Keratinocyte (primary cell): Measurements from ENCODE around the gene PFKM. TPM values are rescaled to one million over a fixed set of nuclear protein-coding genes. Genes with fewer than 3 reads are reported as not detected.

Experiments used
- DNase-seq: peaks from one replicate; pipeline ENCODE4 v3.0.0-alpha.2; 2011; ENCODE audit warnings: low read depth, missing footprints, low spot score
- FAIRE-seq: peaks from 2 replicates; lab custom pipeline; 2011; peaks lifted over from hg19 to GRCh38; lab: Jason Lieb, UNC
- H2AFZ ChIP-seq: 2 replicates; pipeline ENCODE4 v1.6.0; 2012; ENCODE audit warnings: low read length, control low read depth, inconsistent platforms; ENCODE audit not compliant: control insufficient read depth
- H3K27ac ChIP-seq: 2 replicates; pipeline ENCODE4 v1.5.1; 2011; ENCODE audit warnings: low read length; ENCODE audit not compliant: control insufficient read depth, insufficient read depth
- H3K27me3 ChIP-seq: 3 replicates; pipeline ENCODE4 v1.6.0; 2011; ENCODE audit warnings: low read length; ENCODE audit not compliant: control insufficient read depth, insufficient read depth; ENCODE audit errors: extremely low read depth
- H3K36me3 ChIP-seq, 2 experiments: 2 replicates in 1 of 2; 3 replicates in 1 of 2; pipeline ENCODE4 v1.5.1; 2011; ENCODE audit warnings: low read length in 2 of 2, mild to moderate bottlenecking in 1 of 2; ENCODE audit not compliant: control insufficient read depth in 2 of 2, insufficient read depth in 2 of 2; ENCODE audit errors: extremely low read depth in 1 of 2
- H3K4me1 ChIP-seq: 3 replicates; pipeline ENCODE4 v1.5.1; 2011; ENCODE audit warnings: low read length; ENCODE audit not compliant: control insufficient read depth, insufficient read depth; ENCODE audit errors: extremely low read depth
- H3K4me2 ChIP-seq: 3 replicates; pipeline ENCODE4 v1.6.0; 2011; ENCODE audit warnings: low read depth, low read length; ENCODE audit not compliant: control insufficient read depth, insufficient read depth; ENCODE audit errors: extremely low read depth
- H3K4me3 ChIP-seq, 3 experiments: fragments of 200-600 bp in 1 of 3; sonication (generic) in 1 of 3; 2 replicates in 2 of 3; 3 replicates in 1 of 3; pipeline ENCODE4 v1.5.1; 2011 to 2016; ENCODE audit warnings: low read length in 3 of 3, mild to moderate bottlenecking in 3 of 3, control low read depth in 2 of 3, inconsistent platforms in 1 of 3, low read depth in 1 of 3, mixed read lengths in 1 of 3, mixed run types in 1 of 3, moderate library complexity in 1 of 3; ENCODE audit not compliant: control insufficient read depth in 2 of 3, insufficient read depth in 2 of 3; ENCODE audit errors: extremely low read depth in 1 of 3
- H3K79me2 ChIP-seq: 2 replicates; pipeline ENCODE4 v1.6.0; 2012; ENCODE audit warnings: low read length; ENCODE audit not compliant: control insufficient read depth, insufficient read depth
- H3K9ac ChIP-seq: 3 replicates; pipeline ENCODE4 v1.6.0; 2011; ENCODE audit warnings: low read length; ENCODE audit not compliant: control insufficient read depth, insufficient read depth; ENCODE audit errors: extremely low read depth
- H3K9me1 ChIP-seq: 3 replicates; pipeline ENCODE4 v1.6.0; 2011; ENCODE audit warnings: low read length; ENCODE audit not compliant: control insufficient read depth, insufficient read depth; ENCODE audit errors: extremely low read depth
- H3K9me3 ChIP-seq: 2 replicates; pipeline ENCODE4 v1.5.1; 2012; ENCODE audit warnings: low read depth, low read length; ENCODE audit not compliant: control insufficient read depth
- H4K20me1 ChIP-seq: 3 replicates; pipeline ENCODE4 v1.6.0; 2011; ENCODE audit warnings: low read length; ENCODE audit not compliant: control insufficient read depth, insufficient read depth; ENCODE audit errors: extremely low read depth
- CTCF ChIP-seq, 3 experiments: IDR thresholded peaks in 1 of 3; conservative IDR thresholded peaks in 1 of 3; optimal IDR thresholded peaks in 1 of 3; 2 replicates in 2 of 3; 3 replicates in 1 of 3; pipeline versions ENCODE3 to v1.5.1; 2011; ENCODE audit warnings: low read length in 3 of 3, mild to moderate bottlenecking in 3 of 3, moderate library complexity in 2 of 3, control low read depth in 1 of 3, inconsistent platforms in 1 of 3; ENCODE audit not compliant: insufficient read depth in 2 of 3; ENCODE audit errors: extremely low read depth in 1 of 3
- EZH2 ChIP-seq: IDR thresholded peaks from one replicate; pipeline ENCODE4 v1.6.1; 2012; ENCODE audit warnings: inconsistent platforms, mild to moderate bottlenecking, low read length, moderate library complexity
- dilution Hi-C: fragments of 300-500 bp; cut with MboI; formaldehyde crosslinking; loops from one replicate; pipeline ENCODE4 v1.7.0; 2020; ENCODE audit warnings: low sequenced_read_pairs; ENCODE audit not compliant: extremely low pct_ligation_motif_present
- polyA plus RNA-seq, 5 experiments: library from polyadenylated mRNA; depleted of rRNA in 3 of 5; stranded (reverse) in 3 of 5; stranded (forward) in 1 of 5; unstranded in 1 of 5; fragments of >200 nt; gene quantifications; 1 replicate in 1 of 5; 2 replicates in 3 of 5; 3 replicates in 1 of 5; pipeline versions ENCODE4 v1.2.1 to v1.2.3, GENCODE V29; 2011 to 2012; ENCODE audit warnings: missing spikeins in 2 of 5, low read depth in 1 of 5, low replicate concordance in 1 of 5

The PFKM gene
- polyA plus RNA-seq, 1 donor (not counting 4 experiments of a cell fraction or from before 2014, with no cell fraction given): 67.9 TPM

- no peak for DNase-seq
- Histone ChIP-seq H3K9ac (no peak overlapping the region), H3K9me3 (no peaks in the 10 kb centered on the region), H3K79me2 (no peaks in the 10 kb centered on the region), H3K36me3 (no peaks in the 10 kb centered on the region), H2AFZ (no peak overlapping the region), H3K4me3 (no peak overlapping the region), H3K4me2 (no peak overlapping the region), H4K20me1 (no peaks in the 10 kb centered on the region), H3K9me1 (no peaks in the 10 kb centered on the region), H3K27ac (no peak overlapping the region), H3K27me3 (peaks cover 20% of the 10 kb centered on the region), H3K4me1 (no peaks in the 10 kb centered on the region)
- no peak for FAIRE-seq
- dilution Hi-C loops: no loop called here
- TF ChIP-seq CTCF (optimal IDR thresholded peaks at IDR 0.05 in 1 of 3, IDR thresholded peaks at IDR 0.05 in 1 of 3, conservative IDR thresholded peaks at IDR 0.05 in 1 of 3; ENCODE audit: extremely low read depth in 1 of 3, insufficient read depth in 2 of 3, low read length in 3 of 3) (no peak), EZH2 (no peak)
Observed at GRCh38 chr12:48176417-48176751, 57.2 kb downstream of the PFKM start.

GRCh38 chr12:48177982-48178381, 58.8 kb downstream of the PFKM start:
- no peak for DNase-seq

More at GRCh38 chr12:48177982-48178381, 58.8 kb downstream of the PFKM start:
- Histone ChIP-seq H3K4me3 (no peak overlapping the region), H4K20me1 (no peaks in the 10 kb centered on the region), H2AFZ (no peak overlapping the region), H3K27ac (no peak overlapping the region), H3K9ac (no peak overlapping the region), H3K9me3 (no peaks in the 10 kb centered on the region), H3K79me2 (no peaks in the 10 kb centered on the region), H3K4me1 (peaks cover 7% of the 10 kb centered on the region), H3K4me2 (no peak overlapping the region), H3K27me3 (peaks cover 32% of the 10 kb centered on the region), H3K36me3 (no peaks in the 10 kb centered on the region), H3K9me1 (no peaks in the 10 kb centered on the region)
- TF ChIP-seq CTCF (optimal IDR thresholded peaks at IDR 0.05 in 1 of 3, IDR thresholded peaks at IDR 0.05 in 1 of 3, conservative IDR thresholded peaks at IDR 0.05 in 1 of 3; ENCODE audit: extremely low read depth in 1 of 3, insufficient read depth in 2 of 3, low read length in 3 of 3) (no peak), EZH2 (no peak)
- dilution Hi-C loops: no loop called here
- no peak for FAIRE-seq
